Endothelial cell of umbilical vein (primary cell): ENCODE measurements around the gene ZNF462. TPM values are rescaled to one million over a fixed set of nuclear protein-coding genes. Genes with fewer than 3 reads are reported as not detected.

Experiments used
- BruUV-seq: library from RNA; stranded (reverse); fragments of 400-500 nt; replicated peaks from 2 replicates; lab custom pipeline; 2021; lab: Mats Ljungman, UMichigan
- CTCF ChIA-PET: fragments of 300-600, 350-600 bp; sonication (Branson Sonifier 250); formaldehyde crosslinking; loops from one replicate; lab custom pipeline; 2021; ENCODE audit warnings: antibody characterized with exemption, inconsistent platforms; lab: Charles Lee
- POLR2A ChIA-PET: fragments of 300-600, 350-600 bp; sonication (Branson Sonifier 250); formaldehyde crosslinking; loops from one replicate; lab custom pipeline; 2021; ENCODE audit warnings: antibody characterized with exemption, inconsistent platforms; lab: Charles Lee
- DNase-seq: peaks from one replicate; pipeline ENCODE4 v3.0.0-alpha.2; 2011; ENCODE audit warnings: low read depth, low spot score
- FAIRE-seq: peaks from 2 replicates; lab custom pipeline; 2011; peaks lifted over from hg19 to GRCh38; lab: Jason Lieb, UNC
- H2AFZ ChIP-seq: 2 replicates; pipeline ENCODE4 v1.6.0; 2012; ENCODE audit warnings: low read depth, low read length, control low read depth, inconsistent platforms
- H3K27ac ChIP-seq: 2 replicates; pipeline ENCODE4 v1.5.1; 2011; ENCODE audit warnings: low read depth, mild to moderate bottlenecking, control low read depth, low read length, moderate library complexity; ENCODE audit not compliant: insufficient read depth
- H3K27me3 ChIP-seq, 2 experiments: 2 replicates each; pipeline versions ENCODE4 v1.6.0 to v1.6.1; 2011; ENCODE audit warnings: low read length in 2 of 2, mixed read lengths in 1 of 2; ENCODE audit not compliant: control insufficient read depth in 2 of 2, insufficient read depth in 2 of 2
- H3K36me3 ChIP-seq, 2 experiments: 2 replicates in 1 of 2; 3 replicates in 1 of 2; pipeline ENCODE4 v1.5.1; 2011; ENCODE audit warnings: low read length in 2 of 2, mild to moderate bottlenecking in 1 of 2, moderate library complexity in 1 of 2; ENCODE audit not compliant: control insufficient read depth in 2 of 2, insufficient read depth in 2 of 2; ENCODE audit errors: extremely low read depth in 1 of 2
- H3K4me1 ChIP-seq: 3 replicates; pipeline ENCODE4 v1.5.1; 2011; ENCODE audit warnings: mild to moderate bottlenecking, low read length; ENCODE audit not compliant: control insufficient read depth, insufficient read depth; ENCODE audit errors: extremely low read depth
- H3K4me2 ChIP-seq: 2 replicates; pipeline ENCODE4 v1.6.1; 2011; ENCODE audit warnings: low read length, control low read depth, mixed read lengths; ENCODE audit not compliant: insufficient read depth
- H3K4me3 ChIP-seq, 3 experiments: fragments of 200-600 bp in 1 of 3; sonication (generic), shearing (Covaris generic) in 1 of 3; replicated peaks in 1 of 3; 2 replicates each; pipeline ENCODE4 v1.5.1; 2011 to 2016; ENCODE audit warnings: control low read depth in 3 of 3, low read length in 3 of 3, mild to moderate bottlenecking in 2 of 3, inconsistent platforms in 1 of 3, low read depth in 1 of 3, moderate library complexity in 1 of 3; ENCODE audit not compliant: insufficient read depth in 1 of 3
- H3K79me2 ChIP-seq: 2 replicates; pipeline ENCODE4 v1.6.0; 2012; ENCODE audit warnings: low read length, inconsistent platforms; ENCODE audit not compliant: control insufficient read depth, insufficient read depth
- H3K9ac ChIP-seq: replicated peaks from 2 replicates; pipeline ENCODE3; 2011; ENCODE audit warnings: low read length, control low read depth; ENCODE audit not compliant: insufficient read depth; ENCODE audit errors: extremely low read depth
- H3K9me1 ChIP-seq: replicated peaks from 3 replicates; pipeline ENCODE4 v1.6.0; 2011; ENCODE audit warnings: mild to moderate bottlenecking, low read length; ENCODE audit not compliant: control insufficient read depth, insufficient read depth; ENCODE audit errors: extremely low read depth
- H3K9me3 ChIP-seq: replicated peaks from 2 replicates; pipeline ENCODE4 v1.5.1; 2012; ENCODE audit warnings: low read length, inconsistent platforms; ENCODE audit not compliant: control insufficient read depth, insufficient read depth
- H4K20me1 ChIP-seq: replicated peaks from 2 replicates; pipeline ENCODE3; 2011; ENCODE audit warnings: mild to moderate bottlenecking, low read length; ENCODE audit not compliant: control insufficient read depth, insufficient read depth; ENCODE audit errors: extremely low read depth
- EZH2 ChIP-seq: IDR thresholded peaks from 2 replicates; pipeline ENCODE4 v1.6.1; 2012; ENCODE audit warnings: borderline replicate concordance, low read depth, mild to moderate bottlenecking, moderate library complexity, low read length, inconsistent platforms; ENCODE audit not compliant: severe bottlenecking
- FOS ChIP-seq: IDR thresholded peaks from 2 replicates; pipeline ENCODE4 v1.6.1; 2011; ENCODE audit warnings: mild to moderate bottlenecking, low read length, moderate library complexity, borderline replicate concordance; ENCODE audit not compliant: insufficient read depth
- GATA2 ChIP-seq: IDR thresholded peaks from 2 replicates; pipeline ENCODE4 v1.7.0; 2011; ENCODE audit warnings: low read depth, mild to moderate bottlenecking, moderate library complexity, mixed read lengths, low read length; ENCODE audit not compliant: insufficient read length, insufficient read depth
- JUN ChIP-seq: IDR thresholded peaks from 2 replicates; pipeline ENCODE4 v1.6.1; 2011; ENCODE audit warnings: borderline replicate concordance, low read depth; ENCODE audit not compliant: insufficient read length, insufficient read depth
- MYC ChIP-seq: IDR thresholded peaks from one replicate; pipeline ENCODE4 v1.6.1; 2011; ENCODE audit warnings: mild to moderate bottlenecking, low read depth, low read length
- POLR2A ChIP-seq: IDR thresholded peaks from 2 replicates; pipeline ENCODE4 v1.6.1; 2012; ENCODE audit warnings: low read depth, mild to moderate bottlenecking, control low read depth, low read length
- POLR2AphosphoS5 ChIP-seq: IDR thresholded peaks from 2 replicates; pipeline ENCODE4 v1.6.1; 2012; ENCODE audit warnings: low read depth, mild to moderate bottlenecking, control low read depth, low read length, moderate library complexity; ENCODE audit not compliant: insufficient read depth
- dilution Hi-C: fragments of 300-500 bp; cut with MboI; formaldehyde crosslinking; loops from one replicate; pipeline ENCODE4 v1.15.0; 2019; ENCODE audit warnings: low sequenced_read_pairs; ENCODE audit not compliant: extremely low pct_ligation_motif_present
- intact Hi-C: fragments of 100-400 bp; cut with micrococcal nuclease; formaldehyde crosslinking; loops from one replicate; pipeline ENCODE4 v1.10.0; 2022
- polyA plus RNA-seq, 4 experiments: library from polyadenylated mRNA; depleted of rRNA in 3 of 4; stranded (reverse) in 3 of 4; unstranded in 1 of 4; fragments of >200 nt; gene quantifications; 2 replicates each; pipeline versions ENCODE4 v1.2.1 to v1.2.3, GENCODE V29; 2011 to 2012; ENCODE audit warnings: missing spikeins in 1 of 4
- total RNA-seq: library from RNA; stranded (reverse); gene quantifications from 2 replicates; pipeline ENCODE4 v1.2.3, GENCODE V29; 2021
- TF ChIP-seq, protein P1 (sequence below): IDR thresholded peaks from 2 replicates; pipeline ENCODE4 v1.6.1; 2011; ENCODE audit not compliant: insufficient read depth, insufficient read length
- TF ChIP-seq, protein P2 (sequence below), 2 donors: IDR thresholded peaks; 1 replicate in 1 of 2; 2 replicates in 1 of 2; pipeline ENCODE4 v1.5.1; 2011; ENCODE audit warnings: low read length in 2 of 2, mild to moderate bottlenecking in 2 of 2, moderate library complexity in 2 of 2, control low read depth in 1 of 2, inconsistent platforms in 1 of 2, low read depth in 1 of 2; ENCODE audit not compliant: insufficient read depth in 1 of 2; ENCODE audit errors: extremely low read depth in 1 of 2

The ZNF462 gene
- total and polyA plus RNA-seq, 2 donors (not counting 3 experiments of a cell fraction or from before 2014, with no cell fraction given) = 6.2 to 24.7 TPM

DNA sequence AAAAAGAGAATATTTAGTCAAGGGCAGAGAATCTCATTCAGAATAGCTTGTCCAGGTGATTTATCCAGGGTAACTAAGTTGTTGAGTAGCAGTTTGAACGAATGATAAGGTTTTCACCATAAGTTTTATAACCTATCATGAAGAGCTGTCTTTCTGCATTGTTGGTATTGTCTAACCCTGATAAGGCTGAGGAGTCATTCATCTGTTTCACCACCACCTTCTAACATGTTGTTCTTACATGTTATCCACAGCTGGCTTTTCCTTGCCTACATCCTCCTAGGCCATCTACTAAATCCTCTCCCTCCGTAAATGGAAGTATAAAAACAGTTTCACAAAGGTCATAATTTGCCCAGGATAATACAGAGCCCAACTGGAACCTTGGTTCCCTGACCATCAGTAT, 24.1 kb downstream of the ZNF462 start:
- no peaks in the 10 kb centered on the region for H3K79me2 ChIP-seq
- no peaks in the 10 kb centered on the region for H3K9me1 ChIP-seq
- intact Hi-C loops = no loop called here
- dilution Hi-C loops = no loop called here
- no peak overlapping the region for H3K27ac ChIP-seq
- H3K4me2 ChIP-seq = no peak overlapping the region
- DNase-seq (no peak), FAIRE-seq (no peak)
- ChIA-PET CTCF (interaction anchor here (0.7 kb wide), 1 partner anchor 10 kb away, joined by 3 read pairs; no protein-coding TSS in a partner anchor), POLR2A (interaction anchor here (0.5 kb wide), 1 partner anchor 23 kb away, joined by 3 read pairs; no protein-coding TSS in a partner anchor)
- no peaks in the 10 kb centered on the region for H3K27me3 ChIP-seq
- TF ChIP-seq POLR2A (no peak), JUN (no peak), EZH2 (no peak), MYC (no peak), FOS (no peak), POLR2AphosphoS5 (no peak), GATA2 (no peak)
- TF ChIP-seq, protein P1, sequence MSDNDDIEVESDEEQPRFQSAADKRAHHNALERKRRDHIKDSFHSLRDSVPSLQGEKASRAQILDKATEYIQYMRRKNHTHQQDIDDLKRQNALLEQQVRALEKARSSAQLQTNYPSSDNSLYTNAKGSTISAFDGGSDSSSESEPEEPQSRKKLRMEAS = no peak
- TF ChIP-seq, protein P2, sequence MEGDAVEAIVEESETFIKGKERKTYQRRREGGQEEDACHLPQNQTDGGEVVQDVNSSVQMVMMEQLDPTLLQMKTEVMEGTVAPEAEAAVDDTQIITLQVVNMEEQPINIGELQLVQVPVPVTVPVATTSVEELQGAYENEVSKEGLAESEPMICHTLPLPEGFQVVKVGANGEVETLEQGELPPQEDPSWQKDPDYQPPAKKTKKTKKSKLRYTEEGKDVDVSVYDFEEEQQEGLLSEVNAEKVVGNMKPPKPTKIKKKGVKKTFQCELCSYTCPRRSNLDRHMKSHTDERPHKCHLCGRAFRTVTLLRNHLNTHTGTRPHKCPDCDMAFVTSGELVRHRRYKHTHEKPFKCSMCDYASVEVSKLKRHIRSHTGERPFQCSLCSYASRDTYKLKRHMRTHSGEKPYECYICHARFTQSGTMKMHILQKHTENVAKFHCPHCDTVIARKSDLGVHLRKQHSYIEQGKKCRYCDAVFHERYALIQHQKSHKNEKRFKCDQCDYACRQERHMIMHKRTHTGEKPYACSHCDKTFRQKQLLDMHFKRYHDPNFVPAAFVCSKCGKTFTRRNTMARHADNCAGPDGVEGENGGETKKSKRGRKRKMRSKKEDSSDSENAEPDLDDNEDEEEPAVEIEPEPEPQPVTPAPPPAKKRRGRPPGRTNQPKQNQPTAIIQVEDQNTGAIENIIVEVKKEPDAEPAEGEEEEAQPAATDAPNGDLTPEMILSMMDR (IDR thresholded peaks at IDR 0.05; ENCODE audit: extremely low read depth in 1 of 2, insufficient read depth in 1 of 2, low read depth in 1 of 2, low read length in 2 of 2) = no peak
- no peaks in the 10 kb centered on the region for H3K36me3 ChIP-seq
- no peak overlapping the region for H3K9ac ChIP-seq
- no peaks in the 10 kb centered on the region for H3K9me3 ChIP-seq
- no TSS peak for BruUV-seq
- H3K4me1 ChIP-seq = peaks cover 10% of the 10 kb centered on the region
- no peak overlapping the region for H2AFZ ChIP-seq
- no peak overlapping the region for H3K4me3 ChIP-seq
- no peaks in the 10 kb centered on the region for H4K20me1 ChIP-seq
